Calu3 (cell line): ENCODE results near the gene ATP6V1F. TPM values are rescaled to one million over a fixed set of nuclear protein-coding genes. Genes with fewer than 3 reads are reported as not detected.

Experiments used
- BruUV-seq: library from RNA; stranded (reverse); fragments of 400-500 nt; replicated peaks from 2 replicates; lab custom pipeline; 2021; lab: Mats Ljungman, UMichigan
- CTCF ChIA-PET: fragments of 300-600 bp; sonication (Branson Sonifier 250); formaldehyde crosslinking; loops from one replicate; lab custom pipeline; 2022; ENCODE audit warnings: antibody characterized with exemption; lab: Charles Lee
- DNase-seq: peaks from one replicate; pipeline ENCODE4 v3.0.0; 2022
- H3K27ac Mint-ChIP-seq: one replicate; pipeline ENCODE4 v1.8.0; 2022; ENCODE audit warnings: mixed read lengths; ENCODE audit not compliant: unreplicated experiment
- H3K27me3 Mint-ChIP-seq: one replicate; pipeline ENCODE4 v1.8.0; 2022; ENCODE audit warnings: mixed read lengths; ENCODE audit not compliant: unreplicated experiment
- H3K36me3 Mint-ChIP-seq: one replicate; pipeline ENCODE4 v1.8.0; 2022; ENCODE audit warnings: mild to moderate bottlenecking, moderate library complexity, mixed read lengths; ENCODE audit not compliant: insufficient read depth, unreplicated experiment
- H3K4me1 Mint-ChIP-seq: one replicate; pipeline ENCODE4 v1.8.0; 2022; ENCODE audit warnings: mild to moderate bottlenecking, low read depth, mixed read lengths; ENCODE audit not compliant: unreplicated experiment
- H3K4me3 Mint-ChIP-seq: one replicate; pipeline ENCODE4 v1.8.0; 2022; ENCODE audit warnings: mild to moderate bottlenecking, low read depth, moderate library complexity, mixed read lengths; ENCODE audit not compliant: unreplicated experiment
- H3K9me3 Mint-ChIP-seq: one replicate; pipeline ENCODE4 v1.8.0; 2022; ENCODE audit warnings: low read depth, mixed read lengths; ENCODE audit not compliant: unreplicated experiment
- intact Hi-C: fragments of 100-400 bp; cut with micrococcal nuclease; formaldehyde crosslinking; loops from one replicate; pipeline ENCODE4 v1.10.0; 2022; ENCODE audit not compliant: unreplicated experiment
- total RNA-seq: library from RNA; stranded (reverse); gene quantifications from 2 replicates; pipeline ENCODE4 v1.2.3, GENCODE V29; 2022
- TF ChIP-seq, protein P1 (sequence below): fragments of 200-600 bp; IDR thresholded peaks from one replicate; pipeline ENCODE4 v1.8.0; 2022; ENCODE audit warnings: antibody characterized with exemption; ENCODE audit not compliant: unreplicated experiment

The ATP6V1F gene
- total RNA-seq, 1 experiment from 2014 or later, result 104 TPM

GRCh38 chr7:128888039-128888755 lies 25.5 kb downstream of the ATP6V1F start:
- Mint-ChIP-seq H3K27me3 (no peaks in the 10 kb centered on the region), H3K9me3 (no peaks in the 10 kb centered on the region), H3K4me3 (no peak overlapping the region), H3K4me1 (peaks cover 17% of the 10 kb centered on the region), H3K27ac (no peak overlapping the region), H3K36me3 (peaks cover 44% of the 10 kb centered on the region)
- TF ChIP-seq, protein P1, sequence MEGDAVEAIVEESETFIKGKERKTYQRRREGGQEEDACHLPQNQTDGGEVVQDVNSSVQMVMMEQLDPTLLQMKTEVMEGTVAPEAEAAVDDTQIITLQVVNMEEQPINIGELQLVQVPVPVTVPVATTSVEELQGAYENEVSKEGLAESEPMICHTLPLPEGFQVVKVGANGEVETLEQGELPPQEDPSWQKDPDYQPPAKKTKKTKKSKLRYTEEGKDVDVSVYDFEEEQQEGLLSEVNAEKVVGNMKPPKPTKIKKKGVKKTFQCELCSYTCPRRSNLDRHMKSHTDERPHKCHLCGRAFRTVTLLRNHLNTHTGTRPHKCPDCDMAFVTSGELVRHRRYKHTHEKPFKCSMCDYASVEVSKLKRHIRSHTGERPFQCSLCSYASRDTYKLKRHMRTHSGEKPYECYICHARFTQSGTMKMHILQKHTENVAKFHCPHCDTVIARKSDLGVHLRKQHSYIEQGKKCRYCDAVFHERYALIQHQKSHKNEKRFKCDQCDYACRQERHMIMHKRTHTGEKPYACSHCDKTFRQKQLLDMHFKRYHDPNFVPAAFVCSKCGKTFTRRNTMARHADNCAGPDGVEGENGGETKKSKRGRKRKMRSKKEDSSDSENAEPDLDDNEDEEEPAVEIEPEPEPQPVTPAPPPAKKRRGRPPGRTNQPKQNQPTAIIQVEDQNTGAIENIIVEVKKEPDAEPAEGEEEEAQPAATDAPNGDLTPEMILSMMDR, result no peak
- BruUV-seq, result no TSS peak
- no peak for DNase-seq
- intact Hi-C loops, result no loop called here
- CTCF ChIA-PET, result interaction anchor here (0.6 kb wide), 1 partner anchor 465 kb away, joined by 4 read pairs; no protein-coding TSS in a partner anchor

DNA sequence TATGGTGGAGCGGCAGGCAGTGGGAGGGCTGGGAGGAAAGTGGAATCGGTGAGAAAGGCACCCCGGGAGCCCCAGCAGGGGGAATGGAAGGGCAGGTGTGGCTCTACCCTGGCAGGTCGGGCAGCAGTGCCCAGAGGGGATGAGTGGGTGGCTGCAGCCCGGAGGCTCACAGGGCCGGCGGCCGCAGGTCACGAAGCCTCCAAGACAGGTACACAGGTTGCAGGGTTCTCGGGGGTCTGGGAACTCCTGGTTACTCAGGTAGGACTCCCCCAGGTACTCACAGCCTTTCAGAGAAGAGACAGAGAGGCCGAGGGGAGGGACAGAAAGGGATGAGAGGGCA lies 26.1 kb downstream of the ATP6V1F start:
- no peaks in the 10 kb centered on the region for H3K9me3 Mint-ChIP-seq
- H3K36me3 Mint-ChIP-seq, result peaks cover 50% of the 10 kb centered on the region
- H3K27ac Mint-ChIP-seq, result no peak overlapping the region
- DNase-seq, result no peak
- no peaks in the 10 kb centered on the region for H3K27me3 Mint-ChIP-seq
- intact Hi-C loops, result no loop called here
- peaks cover 21% of the 10 kb centered on the region for H3K4me1 Mint-ChIP-seq
- H3K4me3 Mint-ChIP-seq, result no peak overlapping the region
- TF ChIP-seq, protein P1, result no peak
- BruUV-seq, result no TSS peak
- CTCF ChIA-PET, result interaction anchor here (0.6 kb wide), 1 partner anchor 466 kb away, joined by 4 read pairs; no protein-coding TSS in a partner anchor

GRCh38 chr7:128889121-128889520 lies 26.5 kb downstream of the ATP6V1F start:
- Mint-ChIP-seq H3K4me3 (no peak overlapping the region), H3K36me3 (peaks cover 51% of the 10 kb centered on the region), H3K27me3 (no peaks in the 10 kb centered on the region), H3K4me1 (peaks cover 20% of the 10 kb centered on the region), H3K9me3 (no peaks in the 10 kb centered on the region), H3K27ac (no peak overlapping the region)
- no TSS peak for BruUV-seq
- intact Hi-C loops, result no loop called here
- TF ChIP-seq, protein P1, result no peak
- DNase-seq, result no peak
- CTCF ChIA-PET, result interaction anchor here (0.6 kb wide), 2 partner anchors 14 to 466 kb away, joined by 4 to 5 read pairs; no protein-coding TSS in a partner anchor

GRCh38 chr7:128890306-128891109 lies 27.9 kb downstream of the ATP6V1F start:
- H3K4me3 Mint-ChIP-seq, result peak overlapping the region; percentile 57
- intact Hi-C loops, result no loop called here
- H3K9me3 Mint-ChIP-seq, result no peaks in the 10 kb centered on the region
- peaks cover 51% of the 10 kb centered on the region for H3K36me3 Mint-ChIP-seq
- H3K27ac Mint-ChIP-seq, result no peak overlapping the region
- no TSS peak for BruUV-seq
- no peaks in the 10 kb centered on the region for H3K27me3 Mint-ChIP-seq
- peaks cover 15% of the 10 kb centered on the region for H3K4me1 Mint-ChIP-seq
- TF ChIP-seq, protein P1, result peak; percentile 12
- DNase-seq, result peak; percentile 79
- CTCF ChIA-PET, result interaction anchor here (0.6 to 0.8 kb wide), 5 partner anchors 150 to 546 kb away, joined by 4 to 6 read pairs (median 6); no protein-coding TSS in a partner anchor
